Retinal pigment epithelial cell (primary cell): ENCODE results near the gene CLEC16A.

ENCODE experiments used
- DNase-seq: peaks from one replicate; pipeline ENCODE4 v3.0.0-alpha.2; 2010; ENCODE audit warnings: low read depth
- H3K4me3 ChIP-seq: 2 replicates; pipeline ENCODE4 v1.5.1; 2011; ENCODE audit warnings: mild to moderate bottlenecking, low read length, control low read depth, moderate library complexity
- TF ChIP-seq, protein P1 (sequence below): conservative IDR thresholded peaks from 2 replicates; pipeline ENCODE4 v1.5.1; 2011; ENCODE audit warnings: low read depth, low read length, control low read depth, inconsistent platforms

Gene CLEC16A

DNA sequence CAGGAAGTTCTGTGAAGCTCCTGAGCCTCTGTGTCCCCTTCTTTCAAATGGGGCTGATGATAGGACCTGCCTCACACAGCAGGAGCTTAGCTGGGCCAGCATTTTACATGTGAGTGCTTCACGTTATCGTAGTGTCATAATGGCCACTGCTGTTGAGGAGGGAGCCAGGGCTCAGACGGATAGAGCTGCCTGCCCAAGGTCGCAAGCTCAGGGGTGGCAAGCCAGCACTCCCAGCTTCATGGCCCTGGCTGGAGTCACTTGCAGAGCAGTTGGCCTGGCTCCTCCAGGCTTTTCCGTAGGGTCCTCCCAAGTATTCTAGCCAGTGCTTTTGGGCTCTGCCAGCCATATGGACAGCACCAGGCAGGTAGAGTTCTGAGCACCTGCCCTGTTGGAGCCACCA is 196.5 kb downstream of the CLEC16A start:
- no peak for DNase-seq
- H3K4me3 ChIP-seq = no peak overlapping the region
- TF ChIP-seq, protein P1, sequence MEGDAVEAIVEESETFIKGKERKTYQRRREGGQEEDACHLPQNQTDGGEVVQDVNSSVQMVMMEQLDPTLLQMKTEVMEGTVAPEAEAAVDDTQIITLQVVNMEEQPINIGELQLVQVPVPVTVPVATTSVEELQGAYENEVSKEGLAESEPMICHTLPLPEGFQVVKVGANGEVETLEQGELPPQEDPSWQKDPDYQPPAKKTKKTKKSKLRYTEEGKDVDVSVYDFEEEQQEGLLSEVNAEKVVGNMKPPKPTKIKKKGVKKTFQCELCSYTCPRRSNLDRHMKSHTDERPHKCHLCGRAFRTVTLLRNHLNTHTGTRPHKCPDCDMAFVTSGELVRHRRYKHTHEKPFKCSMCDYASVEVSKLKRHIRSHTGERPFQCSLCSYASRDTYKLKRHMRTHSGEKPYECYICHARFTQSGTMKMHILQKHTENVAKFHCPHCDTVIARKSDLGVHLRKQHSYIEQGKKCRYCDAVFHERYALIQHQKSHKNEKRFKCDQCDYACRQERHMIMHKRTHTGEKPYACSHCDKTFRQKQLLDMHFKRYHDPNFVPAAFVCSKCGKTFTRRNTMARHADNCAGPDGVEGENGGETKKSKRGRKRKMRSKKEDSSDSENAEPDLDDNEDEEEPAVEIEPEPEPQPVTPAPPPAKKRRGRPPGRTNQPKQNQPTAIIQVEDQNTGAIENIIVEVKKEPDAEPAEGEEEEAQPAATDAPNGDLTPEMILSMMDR = no peak

DNA sequence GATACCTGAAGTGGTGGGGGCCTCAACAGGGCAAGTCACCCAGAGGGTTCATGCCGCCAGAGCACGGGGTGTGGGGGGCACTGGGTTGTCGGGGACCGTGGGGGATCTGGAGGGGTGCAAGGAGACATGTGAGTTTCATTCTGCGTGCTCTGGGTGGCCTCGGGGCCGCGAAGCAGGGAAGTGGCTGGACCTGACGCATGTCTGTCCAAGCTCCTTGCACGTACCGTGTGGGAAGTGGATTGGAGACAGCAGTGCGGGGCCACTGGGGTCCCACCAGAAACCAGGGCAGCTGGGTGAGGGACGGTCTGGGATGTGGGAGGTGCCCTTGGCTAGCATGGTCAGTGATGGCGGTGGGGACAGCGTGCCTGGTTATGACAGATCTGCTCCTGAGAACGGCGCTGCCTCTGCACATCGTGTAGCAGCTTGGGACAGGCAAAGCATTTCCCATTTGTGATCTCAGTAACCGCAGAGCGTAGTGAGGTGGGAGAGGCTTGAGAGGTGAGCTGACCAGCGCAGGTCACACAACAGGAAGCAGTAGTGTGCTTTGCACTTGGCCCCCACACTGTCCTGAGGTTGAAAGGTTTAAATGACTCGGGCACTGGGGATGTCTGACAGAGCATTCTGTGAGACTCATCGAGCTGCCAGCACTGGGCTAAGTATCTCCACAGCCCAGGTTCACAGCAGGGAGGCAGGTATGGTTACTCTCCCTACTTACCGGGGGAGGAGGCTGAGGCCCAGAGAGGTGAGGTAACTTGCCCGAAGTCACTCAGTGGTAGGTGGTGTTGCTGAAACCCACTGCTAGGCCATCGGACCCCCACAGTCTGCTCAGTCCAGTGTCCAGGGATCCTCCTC is 197.3 kb downstream of the CLEC16A start:
- no peak overlapping the region for H3K4me3 ChIP-seq
- no peak for DNase-seq
- TF ChIP-seq, protein P1 = no peak

DNA sequence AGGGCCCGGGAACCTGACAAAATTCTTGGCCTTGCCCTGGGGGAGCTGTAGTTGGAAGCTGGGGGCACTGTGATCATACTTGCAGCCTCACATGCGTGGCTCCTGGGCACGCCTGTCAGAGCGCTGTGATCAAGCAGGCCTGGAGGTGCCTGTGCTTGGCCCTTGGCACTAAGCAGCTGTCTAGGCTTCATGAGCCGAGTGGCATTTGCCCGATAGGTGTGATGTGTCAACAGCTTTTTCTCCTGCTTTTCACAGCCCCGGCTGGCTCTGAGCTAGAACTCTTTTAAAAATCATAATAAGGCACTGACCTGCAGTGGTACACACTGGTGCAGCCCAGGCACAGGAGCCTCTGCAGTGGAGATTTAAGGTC is 197.9 kb downstream of the CLEC16A start:
- TF ChIP-seq, protein P1 = no peak
- no peak overlapping the region for H3K4me3 ChIP-seq
- no peak for DNase-seq

DNA sequence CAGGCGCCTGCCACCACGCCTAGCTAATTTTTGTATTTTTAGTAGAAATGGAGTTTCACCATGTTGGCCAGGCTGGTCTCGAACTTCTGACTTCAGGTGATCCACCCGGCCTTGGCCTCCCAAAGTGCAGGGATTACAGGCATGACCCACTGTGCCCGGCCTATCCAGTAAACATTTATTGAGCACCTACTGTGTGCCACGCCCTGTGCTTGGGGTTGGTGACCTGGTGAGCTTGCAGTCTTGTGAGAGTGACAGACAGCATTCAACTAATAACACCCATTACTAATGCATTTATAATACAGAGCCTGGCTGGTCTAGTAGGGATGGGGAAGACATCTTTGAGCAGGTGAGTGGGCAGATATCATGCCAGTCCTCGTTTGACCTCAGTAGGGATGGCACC is 198.6 kb downstream of the CLEC16A start:
- H3K4me3 ChIP-seq = no peak overlapping the region
- DNase-seq = no peak
- TF ChIP-seq, protein P1 = no peak

DNA sequence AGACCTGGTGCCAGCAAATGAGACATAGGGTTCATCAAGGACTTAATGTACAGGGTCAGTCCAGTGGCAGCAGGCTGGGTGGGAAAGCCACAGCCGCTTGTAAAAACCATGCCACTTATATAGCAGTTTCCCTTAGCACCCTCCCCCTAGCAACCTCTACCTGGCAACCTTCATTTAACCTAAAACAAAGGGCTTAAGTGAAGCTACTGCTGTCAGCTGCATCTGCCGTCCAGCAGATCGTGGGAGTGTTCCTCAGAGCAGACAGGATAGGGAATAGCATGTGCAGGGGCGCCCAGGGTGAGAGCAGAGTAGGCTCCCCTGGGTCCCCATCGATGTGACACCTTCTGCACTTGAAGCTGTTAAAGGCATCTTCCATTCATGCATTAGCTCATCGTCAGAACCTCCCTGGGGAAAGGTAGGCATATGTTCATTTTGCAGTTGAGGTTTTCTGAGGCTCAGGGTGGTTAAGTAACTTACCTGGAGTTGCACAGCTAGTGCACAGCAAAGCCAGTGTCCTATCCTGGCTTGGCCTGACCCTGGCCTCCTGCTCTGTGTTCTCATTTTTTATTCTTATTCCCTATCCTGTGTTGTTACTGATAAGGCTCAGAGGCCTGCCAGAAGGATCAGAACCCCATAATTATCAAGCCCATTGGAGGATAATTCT is 199.1 kb downstream of the CLEC16A start:
- no peak overlapping the region for H3K4me3 ChIP-seq
- TF ChIP-seq, protein P1 = no peak
- DNase-seq = no peak

DNA sequence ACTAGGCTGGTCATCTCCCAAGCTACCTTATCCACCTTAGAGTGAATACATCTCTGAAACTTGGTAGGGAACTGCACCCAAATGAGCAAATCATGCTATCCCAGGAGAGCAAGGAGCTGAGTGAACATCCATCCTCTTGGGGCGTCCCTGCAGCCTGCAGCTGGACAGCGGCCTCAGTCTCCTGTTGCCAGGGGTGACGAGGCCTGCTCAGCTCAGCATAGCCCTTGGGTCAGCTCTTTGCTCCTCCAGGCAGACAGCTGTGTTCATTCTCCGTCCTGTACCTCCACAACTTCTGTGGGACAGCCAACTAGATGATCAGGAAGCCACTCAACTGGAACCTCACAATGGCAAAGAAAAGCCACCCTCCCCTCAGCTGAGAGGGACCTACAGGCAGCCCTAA is 199.8 kb downstream of the CLEC16A start:
- H3K4me3 ChIP-seq = no peak overlapping the region
- DNase-seq = no peak
- TF ChIP-seq, protein P1 = no peak
